Neural progenitor cell (in vitro differentiated cells): Measurements from ENCODE around the gene KLF11. TPM values are rescaled to one million over a fixed set of nuclear protein-coding genes. Genes with fewer than 3 reads are reported as not detected.

Source experiments
- DNase-seq: peaks from one replicate; pipeline ENCODE4 v3.0.0-alpha.2; 2016; ENCODE audit warnings: low spot score
- H2AFZ ChIP-seq: fragments of 200-600 bp; sonication (generic); replicated peaks from 2 replicates; pipeline ENCODE4 v1.6.1; 2016; ENCODE audit warnings: antibody characterized with exemption
- H3F3A ChIP-seq: fragments of 200-600 bp; sonication (generic); 2 replicates; pipeline ENCODE4 v1.6.1; 2016; ENCODE audit warnings: antibody characterized with exemption, low read depth
- H3K27ac ChIP-seq: fragments of 200-600 bp; sonication (generic); 2 replicates; pipeline ENCODE4 v1.5.1; 2016; ENCODE audit warnings: mild to moderate bottlenecking
- H3K27me3 ChIP-seq: fragments of 200-600 bp; sonication (generic); 2 replicates; pipeline ENCODE4 v1.6.1; 2016; ENCODE audit warnings: mild to moderate bottlenecking, moderate library complexity
- H3K36me3 ChIP-seq: fragments of 200-600 bp; sonication (generic); 2 replicates; pipeline ENCODE4 v1.5.1; 2016
- H3K4me1 ChIP-seq: fragments of 200-600 bp; sonication (generic); 2 replicates; pipeline ENCODE4 v1.6.1; 2016; ENCODE audit warnings: mixed run types
- H3K4me2 ChIP-seq: fragments of 200-600 bp; sonication (generic); 2 replicates; pipeline ENCODE4 v1.6.1; 2016
- H3K4me3 ChIP-seq: fragments of 200-600 bp; sonication (generic); 2 replicates; pipeline ENCODE4 v1.5.1; 2016
- H3K79me2 ChIP-seq: fragments of 200-600 bp; sonication (generic); 2 replicates; pipeline ENCODE4 v1.6.1; 2016; ENCODE audit warnings: low read depth
- H3K9ac ChIP-seq: fragments of 200-600 bp; sonication (generic); 2 replicates; pipeline ENCODE4 v1.6.1; 2016
- H3K9me3 ChIP-seq: fragments of 200-600 bp; sonication (generic); 2 replicates; pipeline ENCODE4 v1.5.1; 2016; ENCODE audit warnings: low read depth
- H4K20me1 ChIP-seq: fragments of 200-600 bp; sonication (generic); 2 replicates; pipeline ENCODE4 v1.6.1; 2016; ENCODE audit warnings: low read depth
- H3K27ac Mint-ChIP-seq: 3 replicates; pipeline ENCODE4 v1.8.0; 2021; ENCODE audit warnings: mixed read lengths
- H3K27me3 Mint-ChIP-seq: 2 replicates; pipeline ENCODE4 v1.8.0; 2022; ENCODE audit warnings: low read depth, mild to moderate bottlenecking, inconsistent platforms, moderate library complexity, mixed read lengths; ENCODE audit not compliant: insufficient read depth
- H3K36me3 Mint-ChIP-seq: 3 replicates; pipeline ENCODE4 v1.8.0; 2021; ENCODE audit warnings: mixed read lengths
- H3K4me1 Mint-ChIP-seq: 3 replicates; pipeline ENCODE4 v1.8.0; 2021; ENCODE audit warnings: mixed read lengths
- H3K4me3 Mint-ChIP-seq: 3 replicates; pipeline ENCODE4 v1.8.0; 2021; ENCODE audit warnings: mild to moderate bottlenecking, moderate library complexity, mixed read lengths
- H3K9me3 Mint-ChIP-seq: 3 replicates; pipeline ENCODE4 v1.8.0; 2020; ENCODE audit warnings: mixed read lengths
- CTCF ChIP-seq: fragments of 200-600 bp; sonication (generic); IDR thresholded peaks from 2 replicates; pipeline ENCODE4 v1.5.1; 2017; ENCODE audit warnings: antibody characterized with exemption, mild to moderate bottlenecking
- EZH2 ChIP-seq: fragments of 200-600 bp; sonication (generic); IDR thresholded peaks from 2 replicates; pipeline ENCODE4 v1.6.1; 2017; ENCODE audit warnings: antibody characterized with exemption, mild to moderate bottlenecking, moderate library complexity
- EZH2phosphoT487 ChIP-seq: fragments of 200-600 bp; sonication (generic); IDR thresholded peaks from 2 replicates; pipeline ENCODE4 v1.6.1; 2017; ENCODE audit warnings: antibody characterized with exemption
- total RNA-seq: library from RNA; depleted of rRNA; stranded (reverse); fragments of >200 nt; gene quantifications from 2 replicates; pipeline ENCODE4 v1.2.3, GENCODE V29; 2015; ENCODE audit warnings: low replicate concordance

Gene KLF11
- total RNA-seq, 1 donor from 2014 or later, result 9.7 TPM

- Histone ChIP-seq H3K4me3 (peak overlapping the region; percentile 45), H3K9ac (no peak overlapping the region)
- H3K27ac Mint-ChIP-seq, result peak overlapping the region; percentile 57
Measured at GRCh38 chr2:10057231-10058107, 14.1 kb downstream of the KLF11 start.

GRCh38 chr2:10058251-10059015 is 15.1 kb downstream of the KLF11 start:
- no peaks in the 10 kb centered on the region for H3K36me3 ChIP-seq
- H3K79me2 ChIP-seq, result no peaks in the 10 kb centered on the region
- H3F3A ChIP-seq, result peaks cover 22% of the 10 kb centered on the region
- H3K9me3 Mint-ChIP-seq, result no peaks in the 10 kb centered on the region
- H3K27me3 ChIP-seq, result no peaks in the 10 kb centered on the region
- no peaks in the 10 kb centered on the region for H3K9me3 ChIP-seq
- DNase-seq, result no peak
- peaks cover 12% of the 10 kb centered on the region for H3K27me3 Mint-ChIP-seq
- H3K9ac ChIP-seq, result no peak overlapping the region
- H4K20me1 ChIP-seq, result no peaks in the 10 kb centered on the region
- no peak overlapping the region for H3K4me3 ChIP-seq
- no peak overlapping the region for H3K4me2 ChIP-seq
- H3K36me3 Mint-ChIP-seq, result peaks cover 12% of the 10 kb centered on the region
- H2AFZ ChIP-seq, result no peak overlapping the region
- H3K4me1 ChIP-seq, result peaks cover 14% of the 10 kb centered on the region
- no peak overlapping the region for H3K27ac ChIP-seq
- H3K4me1 Mint-ChIP-seq, result peaks cover 28% of the 10 kb centered on the region
- no peak overlapping the region for H3K4me3 Mint-ChIP-seq
- TF ChIP-seq CTCF (no peak), EZH2phosphoT487 (no peak), EZH2 (no peak)
- H3K27ac Mint-ChIP-seq, result no peak overlapping the region

More at GRCh38 chr2:10057231-10058107, 14.1 kb downstream of the KLF11 start:
- Mint-ChIP-seq H3K4me1 (peaks cover 28% of the 10 kb centered on the region), H3K4me3 (peak overlapping the region; percentile 82), H3K27me3 (peaks cover 9% of the 10 kb centered on the region), H3K9me3 (no peaks in the 10 kb centered on the region), H3K36me3 (peaks cover 20% of the 10 kb centered on the region)
- Histone ChIP-seq H2AFZ (peak overlapping the region; percentile 90), H3K4me2 (peak overlapping the region; percentile 84), H3K9me3 (no peaks in the 10 kb centered on the region), H3K36me3 (no peaks in the 10 kb centered on the region), H3K4me1 (peaks cover 14% of the 10 kb centered on the region), H3K27me3 (no peaks in the 10 kb centered on the region), H3K27ac (no peak overlapping the region), H4K20me1 (no peaks in the 10 kb centered on the region), H3K79me2 (no peaks in the 10 kb centered on the region), H3F3A (peaks cover 22% of the 10 kb centered on the region)
- peak; percentile 69 for DNase-seq
- TF ChIP-seq CTCF (no peak), EZH2phosphoT487 (no peak), EZH2 (no peak)

- Histone ChIP-seq H3K9me3 (no peaks in the 10 kb centered on the region), H3K27me3 (no peaks in the 10 kb centered on the region), H3K4me2 (no peak overlapping the region), H2AFZ (no peak overlapping the region), H3K79me2 (no peaks in the 10 kb centered on the region), H3F3A (peaks cover 22% of the 10 kb centered on the region), H3K4me3 (no peak overlapping the region), H3K27ac (no peak overlapping the region), H4K20me1 (no peaks in the 10 kb centered on the region), H3K36me3 (no peaks in the 10 kb centered on the region), H3K4me1 (peaks cover 14% of the 10 kb centered on the region), H3K9ac (no peak overlapping the region)
- H3K9me3 Mint-ChIP-seq, result no peaks in the 10 kb centered on the region
- H3K4me1 Mint-ChIP-seq, result peaks cover 28% of the 10 kb centered on the region
- H3K27ac Mint-ChIP-seq, result no peak overlapping the region
- TF ChIP-seq CTCF (no peak), EZH2phosphoT487 (no peak), EZH2 (no peak)
- H3K4me3 Mint-ChIP-seq, result no peak overlapping the region
- H3K27me3 Mint-ChIP-seq, result peaks cover 12% of the 10 kb centered on the region
- H3K36me3 Mint-ChIP-seq, result peaks cover 11% of the 10 kb centered on the region
- no peak for DNase-seq
Measured at GRCh38 chr2:10059016-10059351, 15.6 kb downstream of the KLF11 start.
